ENCODE data around the gene LAPTM5.

GRCh38 chr1:30686236-30686935, 71.2 kb downstream of the LAPTM5 start:
- TF ChIP-seq POLR2A (IDR thresholded peaks at IDR 0.05) (no peak), CTCF (IDR thresholded peaks at IDR 0.05) (no peak)

Measured in upper lobe of left lung (tissue), 4 donors.